Measurements from ENCODE around the gene SPTBN2.

The SPTBN2 gene

DNA sequence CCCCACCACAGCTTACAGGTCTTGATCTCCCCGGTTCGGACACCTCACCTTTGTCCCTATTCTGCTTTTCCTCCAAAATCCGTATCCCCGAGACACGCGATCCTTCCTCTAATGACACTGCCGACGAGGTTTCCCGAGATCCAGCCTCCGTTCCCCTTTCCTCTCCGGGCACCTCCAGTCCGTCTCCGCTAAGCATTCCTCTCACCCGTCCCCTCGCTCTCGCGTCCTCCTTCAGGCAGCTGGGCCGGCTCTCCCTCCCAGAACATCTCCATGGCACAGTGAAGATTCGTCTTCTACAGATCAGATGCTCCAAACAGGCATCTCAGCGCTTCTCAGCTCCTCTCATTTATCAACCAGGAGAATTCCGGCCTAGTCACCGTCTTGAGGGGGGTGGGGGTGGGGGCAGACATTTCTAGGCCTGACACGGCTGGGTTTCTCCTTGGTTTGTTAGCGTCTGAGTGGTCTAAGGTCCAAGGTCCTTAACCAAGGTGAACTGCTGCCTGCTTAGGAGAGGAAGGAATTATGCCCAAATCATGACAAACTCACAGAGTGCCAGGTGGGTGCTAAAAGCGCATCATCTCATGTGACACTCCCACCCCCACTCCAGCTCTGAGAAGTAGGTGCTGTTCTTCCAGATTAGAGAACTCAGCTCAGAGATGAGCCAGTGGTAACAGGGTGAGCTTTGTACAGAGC lies at the start of gene SPTBN2:
SPTBN2 (minus strand) TSS at position 524 of the 693 bp plus-strand sequence. CDS start 7,976 bp downstream, outside the sequence.
- Histone ChIP-seq H3K4me1 (ENCODE audit: control insufficient read depth, low read depth, low read length) (peaks cover 29% of the 10 kb centered on the region), H3K36me3 (ENCODE audit: control insufficient read depth, low read depth, low read length) (no peaks in the 10 kb centered on the region), H3K27ac (ENCODE audit: low read length) (no peak within 1 kb of the TSS), H3K4me3 (ENCODE audit: low read length) (peak within 1 kb of the TSS; percentile 70), H3K27me3 (ENCODE audit: control insufficient read depth, insufficient read depth, low read length) (peaks cover 43% of the 10 kb centered on the region), H3K9ac (ENCODE audit: low read length) (peak within 1 kb of the TSS; percentile 57), H3K9me3 (ENCODE audit: control insufficient read depth, low read depth, low read length) (no peaks in the 10 kb centered on the region)

DNA sequence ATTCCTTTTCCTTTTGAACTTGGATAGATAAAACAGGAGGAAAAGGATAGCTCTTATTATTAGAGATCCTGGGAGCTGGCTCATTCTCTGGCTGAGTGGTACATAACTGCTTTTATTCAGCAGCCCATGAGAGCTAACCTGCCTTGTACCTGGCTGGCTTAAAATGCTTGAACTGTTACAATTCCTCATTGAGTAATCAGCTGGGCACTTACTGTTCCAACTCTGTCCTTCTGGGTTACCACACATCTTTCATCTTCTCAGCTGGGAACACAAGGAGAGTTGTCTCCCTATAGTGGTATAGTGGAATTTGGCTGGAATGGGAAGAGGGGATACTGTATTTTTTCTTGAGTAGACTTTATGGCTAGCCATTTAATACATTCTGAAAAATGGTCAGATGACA lies 39.8 kb upstream of the SPTBN2 start:
- no peak overlapping the region for H3K4me3 ChIP-seq (ENCODE audit: low read length)
- H3K27ac ChIP-seq (ENCODE audit: low read length): no peak overlapping the region
- no peaks in the 10 kb centered on the region for H3K36me3 ChIP-seq (ENCODE audit: control insufficient read depth, low read depth, low read length)
- H3K4me1 ChIP-seq (ENCODE audit: control insufficient read depth, low read depth, low read length): no peaks in the 10 kb centered on the region
- no peaks in the 10 kb centered on the region for H3K9me3 ChIP-seq (ENCODE audit: control insufficient read depth, low read depth, low read length)
- H3K27me3 ChIP-seq (ENCODE audit: control insufficient read depth, insufficient read depth, low read length): no peaks in the 10 kb centered on the region
- H3K9ac ChIP-seq (ENCODE audit: low read length): no peak overlapping the region

DNA sequence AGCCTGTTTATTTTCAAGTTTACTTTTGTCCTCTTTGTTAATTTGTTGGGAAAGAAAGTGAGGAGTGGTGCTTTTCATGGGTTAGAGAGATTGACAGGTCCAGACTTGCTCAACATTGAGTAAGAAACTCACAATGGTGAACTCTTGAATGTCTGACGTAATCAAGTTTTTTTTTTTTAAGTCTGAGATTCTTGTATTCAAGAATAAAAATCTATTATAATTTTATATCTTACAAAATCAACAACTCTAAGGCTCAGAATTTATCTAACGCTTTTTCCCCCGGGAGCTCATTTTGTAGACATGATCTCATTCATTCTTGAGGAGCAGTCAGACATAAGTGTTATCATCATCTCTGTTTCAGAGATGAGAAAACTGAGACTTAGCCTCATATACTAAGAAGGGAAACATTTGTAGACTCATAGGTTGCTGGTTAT lies 39.1 kb upstream of the SPTBN2 start:
- Histone ChIP-seq H3K9ac (ENCODE audit: low read length) (no peak overlapping the region), H3K4me3 (ENCODE audit: low read length) (no peak overlapping the region), H3K9me3 (ENCODE audit: control insufficient read depth, low read depth, low read length) (no peaks in the 10 kb centered on the region), H3K4me1 (ENCODE audit: control insufficient read depth, low read depth, low read length) (no peaks in the 10 kb centered on the region), H3K27ac (ENCODE audit: low read length) (no peak overlapping the region), H3K36me3 (ENCODE audit: control insufficient read depth, low read depth, low read length) (no peaks in the 10 kb centered on the region), H3K27me3 (ENCODE audit: control insufficient read depth, insufficient read depth, low read length) (no peaks in the 10 kb centered on the region)

DNA sequence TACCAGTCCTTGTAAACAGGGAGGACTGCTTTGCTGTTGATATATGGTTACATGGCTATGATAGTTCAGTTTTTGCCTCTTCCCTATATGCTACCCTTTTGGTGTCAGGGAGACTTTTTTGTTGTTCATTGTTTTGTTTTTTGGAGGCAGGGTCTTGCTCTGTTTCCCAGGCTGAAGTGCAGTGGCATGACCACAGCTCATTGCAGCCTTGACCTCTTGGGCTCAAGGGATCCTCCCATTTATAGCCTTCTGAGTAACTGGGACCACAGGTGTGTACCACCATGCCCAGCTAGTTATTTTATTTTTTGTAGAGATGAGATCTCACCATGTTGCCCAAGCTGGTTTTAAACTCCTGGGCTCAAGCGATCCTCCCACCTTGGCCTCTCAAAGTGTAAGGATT lies 38.6 kb upstream of the SPTBN2 start:
- Histone ChIP-seq H3K9ac (ENCODE audit: low read length) (no peak overlapping the region), H3K27me3 (ENCODE audit: control insufficient read depth, insufficient read depth, low read length) (no peaks in the 10 kb centered on the region)

GRCh38 chr11:66766681-66767080 lies 37.7 kb upstream of the SPTBN2 start:
- H3K27ac ChIP-seq (ENCODE audit: low read length): no peak overlapping the region
- H3K36me3 ChIP-seq (ENCODE audit: control insufficient read depth, low read depth, low read length): peaks cover 3% of the 10 kb centered on the region
- H3K4me3 ChIP-seq (ENCODE audit: low read length): no peak overlapping the region

More for the DNA sequence above, 38.6 kb upstream of the SPTBN2 start:
- Histone ChIP-seq H3K4me1 (ENCODE audit: control insufficient read depth, low read depth, low read length) (no peaks in the 10 kb centered on the region), H3K4me3 (ENCODE audit: low read length) (no peak overlapping the region), H3K9me3 (ENCODE audit: control insufficient read depth, low read depth, low read length) (no peaks in the 10 kb centered on the region), H3K36me3 (ENCODE audit: control insufficient read depth, low read depth, low read length) (no peaks in the 10 kb centered on the region), H3K27ac (ENCODE audit: low read length) (no peak overlapping the region)

DNA sequence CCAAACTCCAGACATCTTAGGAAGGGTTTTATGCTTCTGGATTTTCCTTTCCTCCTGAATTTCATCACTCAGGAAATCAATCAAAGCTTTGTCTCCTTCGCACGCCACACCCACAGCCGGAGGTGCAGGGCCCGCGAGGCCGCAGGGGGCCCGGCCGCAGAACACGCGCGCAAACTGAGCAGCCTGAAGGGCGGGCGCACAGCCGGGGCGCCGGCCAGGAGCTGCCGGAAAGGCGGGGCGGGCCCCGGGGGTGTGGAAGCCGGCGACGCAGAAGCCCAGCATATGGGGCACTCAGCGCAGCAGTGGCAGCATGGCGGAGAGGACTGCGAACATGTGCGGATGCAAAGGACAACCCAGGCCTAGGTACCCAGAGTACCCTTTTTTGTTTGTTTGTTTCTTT lies 33.1 kb upstream of the SPTBN2 start:
- H3K4me3 ChIP-seq (ENCODE audit: low read length): no peak overlapping the region
- no peaks in the 10 kb centered on the region for H3K27me3 ChIP-seq (ENCODE audit: control insufficient read depth, insufficient read depth, low read length)
- no peak overlapping the region for H3K27ac ChIP-seq (ENCODE audit: low read length)
- H3K4me1 ChIP-seq (ENCODE audit: control insufficient read depth, low read depth, low read length): no peaks in the 10 kb centered on the region
- H3K36me3 ChIP-seq (ENCODE audit: control insufficient read depth, low read depth, low read length): peaks cover 3% of the 10 kb centered on the region
- no peak overlapping the region for H3K9ac ChIP-seq (ENCODE audit: low read length)
- H3K9me3 ChIP-seq (ENCODE audit: control insufficient read depth, low read depth, low read length): no peaks in the 10 kb centered on the region

More at GRCh38 chr11:66766681-66767080, 37.7 kb upstream of the SPTBN2 start:
- H3K9ac ChIP-seq (ENCODE audit: low read length): no peak overlapping the region
- no peaks in the 10 kb centered on the region for H3K27me3 ChIP-seq (ENCODE audit: control insufficient read depth, insufficient read depth, low read length)
- H3K9me3 ChIP-seq (ENCODE audit: control insufficient read depth, low read depth, low read length): no peaks in the 10 kb centered on the region
- H3K4me1 ChIP-seq (ENCODE audit: control insufficient read depth, low read depth, low read length): no peaks in the 10 kb centered on the region

DNA sequence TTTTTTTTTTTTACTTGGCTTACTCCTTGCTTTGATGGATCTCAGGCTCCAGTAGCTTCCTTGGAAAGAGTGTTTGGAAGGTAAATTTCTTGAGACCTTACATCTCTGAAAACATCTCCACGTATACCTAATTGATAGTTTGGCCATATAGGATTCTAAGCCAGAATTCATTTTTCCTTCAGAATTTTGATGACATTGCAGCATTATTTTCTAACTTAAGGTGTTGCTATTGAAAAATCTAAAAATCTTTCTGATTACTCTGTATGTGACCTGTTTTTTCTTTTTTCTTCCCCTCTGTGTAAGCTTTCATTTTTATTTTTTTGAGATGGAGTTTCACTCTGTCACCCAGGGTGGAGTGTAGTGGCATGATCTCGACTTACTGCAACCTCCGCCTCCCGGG lies 23.1 kb upstream of the SPTBN2 start:
- Histone ChIP-seq H3K4me3 (ENCODE audit: low read length) (no peak overlapping the region), H3K9ac (ENCODE audit: low read length) (no peak overlapping the region), H3K36me3 (ENCODE audit: control insufficient read depth, low read depth, low read length) (no peaks in the 10 kb centered on the region), H3K9me3 (ENCODE audit: control insufficient read depth, low read depth, low read length) (no peaks in the 10 kb centered on the region), H3K27ac (ENCODE audit: low read length) (no peak overlapping the region), H3K27me3 (ENCODE audit: control insufficient read depth, insufficient read depth, low read length) (no peaks in the 10 kb centered on the region), H3K4me1 (ENCODE audit: control insufficient read depth, low read depth, low read length) (no peaks in the 10 kb centered on the region)

- no peak overlapping the region for H3K9ac ChIP-seq (ENCODE audit: low read length)
- no peak overlapping the region for H3K27ac ChIP-seq (ENCODE audit: low read length)
- no peak overlapping the region for H3K4me3 ChIP-seq (ENCODE audit: low read length)
- H3K4me1 ChIP-seq (ENCODE audit: control insufficient read depth, low read depth, low read length): no peaks in the 10 kb centered on the region
- no peaks in the 10 kb centered on the region for H3K9me3 ChIP-seq (ENCODE audit: control insufficient read depth, low read depth, low read length)
- no peaks in the 10 kb centered on the region for H3K27me3 ChIP-seq (ENCODE audit: control insufficient read depth, insufficient read depth, low read length)
- no peaks in the 10 kb centered on the region for H3K36me3 ChIP-seq (ENCODE audit: control insufficient read depth, low read depth, low read length)
These were observed 20.1 kb upstream of the SPTBN2 start for GRCh38 chr11:66749091-66749490.

GRCh38 chr11:66747480-66747879 lies 18.5 kb upstream of the SPTBN2 start:
- Histone ChIP-seq H3K27me3 (ENCODE audit: control insufficient read depth, insufficient read depth, low read length) (no peaks in the 10 kb centered on the region), H3K9me3 (ENCODE audit: control insufficient read depth, low read depth, low read length) (no peaks in the 10 kb centered on the region), H3K9ac (ENCODE audit: low read length) (no peak overlapping the region), H3K36me3 (ENCODE audit: control insufficient read depth, low read depth, low read length) (no peaks in the 10 kb centered on the region), H3K27ac (ENCODE audit: low read length) (no peak overlapping the region), H3K4me3 (ENCODE audit: low read length) (no peak overlapping the region), H3K4me1 (ENCODE audit: control insufficient read depth, low read depth, low read length) (no peaks in the 10 kb centered on the region)

GRCh38 chr11:66745356-66746235 lies 16.6 kb upstream of the SPTBN2 start:
- Histone ChIP-seq H3K4me3 (ENCODE audit: low read length) (peak overlapping the region; percentile 91), H3K9me3 (ENCODE audit: control insufficient read depth, low read depth, low read length) (no peaks in the 10 kb centered on the region), H3K27me3 (ENCODE audit: control insufficient read depth, insufficient read depth, low read length) (no peaks in the 10 kb centered on the region), H3K4me1 (ENCODE audit: control insufficient read depth, low read depth, low read length) (no peaks in the 10 kb centered on the region), H3K27ac (ENCODE audit: low read length) (no peak overlapping the region), H3K9ac (ENCODE audit: low read length) (no peak overlapping the region), H3K36me3 (ENCODE audit: control insufficient read depth, low read depth, low read length) (no peaks in the 10 kb centered on the region)

- Histone ChIP-seq H3K9ac (ENCODE audit: low read length) (peak overlapping the region; percentile 62), H3K36me3 (ENCODE audit: control insufficient read depth, low read depth, low read length) (no peaks in the 10 kb centered on the region), H3K4me3 (ENCODE audit: low read length) (peak overlapping the region; percentile 91), H3K27ac (ENCODE audit: low read length) (no peak overlapping the region), H3K9me3 (ENCODE audit: control insufficient read depth, low read depth, low read length) (no peaks in the 10 kb centered on the region), H3K4me1 (ENCODE audit: control insufficient read depth, low read depth, low read length) (no peaks in the 10 kb centered on the region), H3K27me3 (ENCODE audit: control insufficient read depth, insufficient read depth, low read length) (no peaks in the 10 kb centered on the region)
These were observed 15.7 kb upstream of the SPTBN2 start for GRCh38 chr11:66744485-66745355.
